Upper lobe of left lung (tissue), 4 donors: ENCODE measurements around the gene GBE1.

ENCODE experiments used
- CTCF ChIP-seq, 6 experiments: fragments of 450-650 bp in 4 of 6; fragments of 200-600 bp in 2 of 6; sonication (generic) in 2 of 6; IDR thresholded peaks; one replicate each; pipeline ENCODE4 v1.5.1; 2016 to 2019; ENCODE audit warnings: antibody characterized with exemption in 6 of 6
- EP300 ChIP-seq, 4 donors: sonication (generic); formaldehyde crosslinking; IDR thresholded peaks; one replicate each; pipeline ENCODE4 v1.5.1; 2017; ENCODE audit warnings: antibody characterized with exemption in 4 of 4, control low read depth in 2 of 4
- POLR2A ChIP-seq, 4 donors: fragments of 450-650 bp; IDR thresholded peaks; one replicate each; pipeline ENCODE4 v1.5.1; 2016 to 2017; ENCODE audit warnings: antibody characterized with exemption in 4 of 4, mild to moderate bottlenecking in 2 of 4

- TF ChIP-seq EP300 (IDR thresholded peaks at IDR 0.05) = no peak
- TF ChIP-seq CTCF (IDR thresholded peaks at IDR 0.05) = no peak
- TF ChIP-seq POLR2A (IDR thresholded peaks at IDR 0.05) = no peak
Measured at GRCh38 chr3:81496407-81497104, 264.9 kb downstream of the GBE1 start.
